ENCODE data around the gene PERM1. TPM values are rescaled to one million over a fixed set of nuclear protein-coding genes. Genes with fewer than 3 reads are reported as not detected.

PERM1 gene
- total and polyA plus RNA-seq, 9 of the 15 experiments (the other 6 are each of a cell fraction or from before 2014, with no cell fraction given), result not detected

DNA sequence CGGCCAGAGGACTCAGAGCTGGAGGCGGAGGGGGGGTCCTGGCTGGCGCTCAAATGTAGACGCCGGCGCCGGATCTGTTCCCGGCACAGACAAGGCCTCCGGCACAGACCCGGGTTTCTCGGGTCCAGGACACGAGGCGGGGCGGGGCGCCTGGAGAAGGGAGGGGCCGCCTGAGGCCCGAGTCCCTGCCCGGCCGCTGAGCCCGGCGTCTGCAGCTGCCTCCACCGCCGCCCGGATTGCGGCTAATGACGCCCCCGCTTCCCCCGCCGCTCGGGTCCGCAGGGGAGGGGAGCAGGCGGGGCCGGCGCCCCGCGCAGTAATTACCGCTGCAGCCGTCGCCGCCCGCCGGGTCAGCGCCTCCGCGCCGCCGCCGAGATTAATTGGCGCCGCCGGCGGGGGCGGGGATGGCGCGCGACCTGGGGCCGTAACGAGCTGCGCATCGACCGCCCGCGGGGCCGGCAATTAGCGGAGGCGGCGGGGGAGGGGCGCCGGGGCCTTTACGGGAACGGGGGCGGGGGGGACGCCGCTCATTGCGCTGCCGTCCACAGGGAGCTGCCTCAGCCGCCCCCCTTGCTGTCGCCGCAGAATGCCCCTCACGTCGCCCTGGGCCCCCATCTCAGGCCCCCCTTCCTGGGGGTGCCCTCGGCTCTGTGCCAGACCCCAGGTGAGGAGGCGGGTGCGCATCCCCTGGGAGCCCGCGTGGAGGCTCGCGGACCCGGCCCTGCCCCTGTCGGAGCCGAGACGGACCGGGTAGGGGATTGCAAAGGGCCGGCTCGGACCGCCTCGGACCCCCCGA, 40.1 kb downstream of the PERM1 start (continued):
- peak in 1 of 2 experiments; percentile 71; a peak in 3 of 4 replicates for TF ChIP-seq MAZ (CRISPR knock-in tag; conservative IDR thresholded peaks at IDR 0.05 in 1 of 2, IDR thresholded peaks at IDR 0.05 in 1 of 2)
- TF ChIP-seq MEIS2 (IDR thresholded peaks at IDR 0.05; ENCODE audit: partially characterized antibody), result peak; percentile 52
- no peak for TF ChIP-seq ETV5 (CRISPR knock-in tag; IDR thresholded peaks at IDR 0.05; ENCODE audit: low read depth)

DNA sequence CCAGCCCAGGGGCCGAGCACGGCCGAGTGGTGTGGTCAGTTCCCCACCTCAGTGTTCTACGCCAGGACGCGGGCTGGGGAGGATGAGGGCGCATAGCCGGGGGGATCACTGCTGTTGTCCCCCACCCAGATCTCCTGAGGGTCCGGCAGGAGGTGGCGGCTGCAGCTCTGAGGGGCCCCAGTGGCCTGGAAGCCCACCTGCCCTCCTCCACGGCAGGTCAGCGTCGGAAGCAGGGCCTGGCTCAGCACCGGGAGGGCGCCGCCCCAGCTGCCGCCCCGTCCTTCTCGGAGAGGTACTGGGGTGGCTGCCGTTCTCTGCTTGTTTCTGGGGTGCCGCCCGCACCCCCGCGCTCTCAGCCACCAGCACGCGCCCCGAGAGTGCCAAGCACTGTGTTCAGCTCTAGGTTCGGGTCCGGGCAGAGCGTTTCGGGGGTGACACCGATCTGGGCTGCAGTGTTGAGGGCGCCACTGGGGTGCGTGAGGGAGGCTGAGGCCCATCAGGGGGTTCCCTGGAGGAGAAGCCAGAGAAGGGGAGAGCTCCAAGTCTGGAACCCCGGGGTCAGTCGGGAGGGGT, 40.8 kb downstream of the PERM1 start:
- intact Hi-C loops (cut with micrococcal nuclease) (no loop called here), in situ Hi-C loops (cut with MboI) (no loop called here)
- Histone ChIP-seq H2AFZ (ENCODE audit: low read depth, low read length) (peak overlapping the region; percentile 72), H4K20me1 (replicated peaks; ENCODE audit: control insufficient read depth, insufficient read depth, low read length) (peaks cover 21% of the 10 kb centered on the region; the same call in 1 of the 2 replicates), H3K4me3 (peak overlapping the region; percentile 29; the same call in 1 of the 2 replicates), H3K27ac (ENCODE audit: extremely low read depth, low read depth, low read length) (no peak overlapping the region), H3K27me3 (ENCODE audit: control insufficient read depth in 2 of 2, insufficient read depth in 2 of 2, low read length in 2 of 2) (peaks cover 0 to 7% of the 10 kb centered on the region in 2 experiments; a peak in 1 of 5 replicates), H3K9me3 (replicated peaks; ENCODE audit: control insufficient read depth, insufficient read depth, low read depth, low read length) (no peaks in the 10 kb centered on the region), H3K4me2 (ENCODE audit: insufficient read depth, low read length) (peak overlapping the region; percentile 65; the same call in 1 of the 2 replicates), H3K79me2 (ENCODE audit: control insufficient read depth, insufficient read depth, low read length) (no peaks in the 10 kb centered on the region), H3K36me3 (ENCODE audit: control insufficient read depth, insufficient read depth, low read length) (peaks cover 25% of the 10 kb centered on the region; the same call in 2 of the 3 replicates), H3K9ac (ENCODE audit: insufficient read depth in 1 of 2, low read depth in 2 of 2, low read length in 2 of 2) (peak overlapping the region in 1 of 2 experiments; percentile 88; a peak in 2 of 4 replicates), H3K9me1 (ENCODE audit: control insufficient read depth, insufficient read depth, low read length) (no peaks in the 10 kb centered on the region), H3K4me1 (replicated peaks in 1 of 2; ENCODE audit: control insufficient read depth in 2 of 2, insufficient read depth in 2 of 2, low read length in 2 of 2) (peaks cover 28 to 98% of the 10 kb centered on the region in 2 experiments)
- DNase-seq (ENCODE audit: extremely low read depth in 1 of 4, low spot score in 3 of 4), result no peak
- ChIA-PET POLR2A (interaction anchor here (0.6 to 2.1 kb wide), 10 partner anchors 8 to 27 kb away, joined by 3 to 11 read pairs (median 3); partner anchors contain the start of gene PLEKHN1), CTCF (ENCODE audit: low intra/inter-chr PET ratio) (interaction anchor here (0.5 kb wide), 1 partner anchor 16 kb away, joined by 4 read pairs; no protein-coding TSS in a partner anchor)
- 11% methylated on average over 35 of the region's 36 CpGs for WGBS (ENCODE audit: insufficient coverage, low coverage, missing lambda C conversion rate)
- no TSS peak for BruUV-seq (replicated peaks)
- ATAC-seq, result peak; percentile 2
- FAIRE-seq, result no peak
- no peak for TF ChIP-seq ZNF408 (CRISPR knock-in tag; IDR thresholded peaks at IDR 0.05; ENCODE audit: low read depth)
- TF ChIP-seq SMAD2 (IDR thresholded peaks at IDR 0.05; ENCODE audit: low read depth, low read length), result no peak
- peak; percentile 74 for TF ChIP-seq FIP1L1 (IDR thresholded peaks at IDR 0.05; ENCODE audit: low read depth, low read length, poor library complexity, severe bottlenecking)

All from K562 (cell line).